Panc1 (cell line): ENCODE results near the gene CXCR3. TPM values are rescaled to one million over a fixed set of nuclear protein-coding genes. Genes with fewer than 3 reads are reported as not detected.

Source experiments
- ATAC-seq: fragments of 200-7000 bp; cut with Tn5 transposase; 2 replicates; pipeline ENCODE4 v1.9.1; 2020; ENCODE audit warnings: mild to moderate bottlenecking, moderate library complexity
- BruUV-seq: library from RNA; stranded (reverse); fragments of 400-500 nt; replicated peaks from 2 replicates; lab custom pipeline; 2021; lab: Mats Ljungman, UMichigan
- CTCF ChIA-PET: fragments of 300-600 bp; sonication (Branson Sonifier 250); formaldehyde crosslinking; loops from one replicate; lab custom pipeline; 2022; ENCODE audit warnings: antibody characterized with exemption; lab: Charles Lee
- POLR2A ChIA-PET: fragments of 300-600 bp; sonication (Branson Sonifier 250); formaldehyde crosslinking; loops from one replicate; lab custom pipeline; 2022; ENCODE audit warnings: antibody characterized with exemption; lab: Charles Lee
- DNase-seq: peaks from one replicate; pipeline ENCODE4 v3.0.0-alpha.2; 2010; ENCODE audit warnings: low read depth, low spot score
- H3K27ac ChIP-seq: 2 replicates; pipeline ENCODE4 v1.5.1; 2011; ENCODE audit warnings: mild to moderate bottlenecking, low read length, inconsistent platforms
- H3K27me3 ChIP-seq: fragments of 200-500 bp; sonication (Bioruptor generic); 2 replicates; pipeline ENCODE4 v1.6.0; 2014; ENCODE audit warnings: low read length, inconsistent platforms; ENCODE audit not compliant: control insufficient read depth, insufficient read depth
- H3K36me3 ChIP-seq: fragments of 200-500 bp; sonication (Bioruptor generic); 2 replicates; pipeline ENCODE4 v1.5.1; 2014; ENCODE audit warnings: inconsistent platforms, mild to moderate bottlenecking, low read length, moderate library complexity; ENCODE audit not compliant: control insufficient read depth, insufficient read depth
- H3K4me1 ChIP-seq: 2 replicates; pipeline ENCODE4 v1.5.1; 2011; ENCODE audit warnings: inconsistent platforms, mild to moderate bottlenecking, low read length, moderate library complexity; ENCODE audit not compliant: control insufficient read depth, insufficient read depth
- H3K4me3 ChIP-seq, 2 experiments: 2 replicates each; pipeline ENCODE4 v1.5.1; 2011 to 2012; ENCODE audit warnings: low read depth in 2 of 2, low read length in 2 of 2, mild to moderate bottlenecking in 2 of 2, inconsistent platforms in 1 of 2, moderate library complexity in 1 of 2
- H3K9me3 ChIP-seq: fragments of 200-500 bp; sonication (Bioruptor generic); 2 replicates; pipeline ENCODE4 v1.5.1; 2014; ENCODE audit warnings: low read depth, mild to moderate bottlenecking, inconsistent platforms, low read length, moderate library complexity; ENCODE audit not compliant: control insufficient read depth, insufficient read depth
- CTCF ChIP-seq: fragments of 450-650 bp; IDR thresholded peaks from 2 replicates; pipeline ENCODE4 v1.5.1; 2017; ENCODE audit warnings: mild to moderate bottlenecking
- POLR2AphosphoS5 ChIP-seq: IDR thresholded peaks from 2 replicates; pipeline ENCODE4 v1.6.1; 2012; ENCODE audit warnings: mild to moderate bottlenecking, low read depth, low read length, moderate library complexity
- REST ChIP-seq, 2 experiments: IDR thresholded peaks; 2 replicates each; pipeline ENCODE4 v1.6.1; 2011 to 2012; ENCODE audit warnings: low read depth in 2 of 2, control low read depth in 1 of 2, low read length in 1 of 2, mild to moderate bottlenecking in 1 of 2, moderate library complexity in 1 of 2; ENCODE audit not compliant: insufficient read depth in 1 of 2
- SIN3A ChIP-seq: IDR thresholded peaks from 2 replicates; pipeline ENCODE4 v1.6.1; 2012; ENCODE audit warnings: low read depth, mild to moderate bottlenecking, low read length, moderate library complexity, borderline replicate concordance; ENCODE audit not compliant: insufficient read depth
- TCF7L2 ChIP-seq: IDR thresholded peaks from 2 replicates; pipeline ENCODE4 v1.6.1; 2011; ENCODE audit warnings: mild to moderate bottlenecking, low read depth, low read length, inconsistent platforms
- in situ Hi-C: cut with HindIII; loops from 2 replicates; pipeline ENCODE4 v1.10.0; 2016; ENCODE audit warnings: low sequenced_read_pairs, low pct_unique_long_range_greater_than_20kb
- intact Hi-C: fragments of 100-400 bp; cut with micrococcal nuclease; formaldehyde crosslinking; loops from one replicate; pipeline ENCODE4 v1.10.0; 2022; ENCODE audit not compliant: unreplicated experiment
- total RNA-seq: library from RNA; stranded (reverse); gene quantifications from one replicate; pipeline ENCODE4 v1.2.1, GENCODE V29; 2021; ENCODE audit not compliant: unreplicated experiment

CXCR3 gene
- total RNA-seq, 1 experiment from 2014 or later = not detected

DNA sequence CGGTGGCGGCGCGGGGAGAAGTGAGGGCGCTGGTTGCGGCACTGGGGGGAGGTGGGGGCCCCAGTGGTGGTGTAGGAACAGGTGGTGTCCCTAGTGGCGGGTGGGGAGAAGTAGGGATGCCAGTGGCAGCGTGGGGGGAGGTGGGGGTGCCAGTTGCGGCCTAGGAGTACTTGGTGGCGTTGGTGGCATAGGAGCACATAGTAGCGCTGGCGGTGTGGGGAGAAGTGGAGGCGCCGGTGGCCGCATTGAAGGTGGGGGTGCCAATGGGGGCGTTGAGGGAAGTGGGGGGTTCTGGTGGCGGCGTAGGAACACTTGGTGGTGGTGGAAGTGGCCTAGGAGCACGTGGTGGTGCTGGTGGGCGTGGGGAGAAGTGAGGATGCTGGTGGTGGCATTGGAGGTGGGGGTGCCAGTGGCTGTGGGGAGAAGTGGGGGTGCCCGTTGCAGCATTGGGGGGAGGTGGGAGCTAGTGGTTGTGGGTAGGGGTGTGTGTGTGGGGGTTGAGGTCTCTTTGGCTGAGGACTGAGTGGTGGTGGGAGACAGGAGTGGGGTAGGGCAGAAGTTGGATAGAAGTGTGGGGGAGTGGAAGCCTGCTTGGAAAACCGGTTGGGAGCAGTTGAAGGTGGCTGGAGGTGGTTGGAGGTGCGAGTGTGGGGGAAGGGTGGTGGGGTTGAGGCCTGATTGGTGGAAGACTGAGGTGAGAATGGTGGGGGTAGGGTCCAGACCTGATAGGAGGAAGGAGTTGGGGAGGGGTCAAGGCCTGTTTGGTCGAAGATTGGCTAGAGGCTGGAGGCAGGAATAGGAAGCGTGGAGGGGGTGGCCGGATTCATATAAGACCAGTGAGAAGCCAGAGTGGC, 38.9 kb downstream of the CXCR3 start:
- H3K36me3 ChIP-seq = peaks cover 13% of the 10 kb centered on the region
- H3K27me3 ChIP-seq = no peaks in the 10 kb centered on the region
- H3K4me1 ChIP-seq = no peaks in the 10 kb centered on the region
- ChIA-PET CTCF (no interaction called here), POLR2A (no interaction called here)
- no TSS peak for BruUV-seq
- no peak overlapping the region for H3K4me3 ChIP-seq
- in situ Hi-C loops (no loop called here), intact Hi-C loops (no loop called here)
- DNase-seq (no peak), ATAC-seq (no peak)
- H3K27ac ChIP-seq = no peak overlapping the region
- TF ChIP-seq CTCF (no peak), REST (IDR thresholded peaks at IDR 0.05; ENCODE audit: insufficient read depth in 1 of 2, low read depth in 2 of 2, low read length in 1 of 2) (no peak), SIN3A (no peak), POLR2AphosphoS5 (no peak), TCF7L2 (no peak)
- H3K9me3 ChIP-seq = no peaks in the 10 kb centered on the region

- POLR2A ChIA-PET = no interaction called here
- TF ChIP-seq SIN3A (no peak), TCF7L2 (no peak), CTCF (no peak), REST (IDR thresholded peaks at IDR 0.05; ENCODE audit: insufficient read depth in 1 of 2, low read depth in 2 of 2, low read length in 1 of 2) (no peak), POLR2AphosphoS5 (no peak)
- no peak for ATAC-seq
- no TSS peak for BruUV-seq
- DNase-seq = no peak
- Histone ChIP-seq H3K27me3 (no peaks in the 10 kb centered on the region), H3K9me3 (no peaks in the 10 kb centered on the region), H3K4me3 (no peak within 1 kb of the TSS), H3K4me1 (no peaks in the 10 kb centered on the region), H3K36me3 (peaks cover 21% of the 10 kb centered on the region), H3K27ac (no peak within 1 kb of the TSS)
- CTCF ChIA-PET = no interaction called here
- intact Hi-C loops = no loop called here
- in situ Hi-C loops = no loop called here
Observed at GRCh38 chrX:71578253-71579135, 39.8 kb downstream of the CXCR3 start, which contains the start of gene GCNA. Gene GCNA (plus strand): TSS chrX:71578437. CDS start chrX:71580822, 2,385 bp downstream.
